Prostate gland (tissue), 2 donors: ENCODE results near the gene DLEC1.

Experiments used
- POLR2A ChIP-seq: fragments of 450-650 bp; IDR thresholded peaks from one replicate; pipeline ENCODE4 v1.6.1; 2016; ENCODE audit warnings: antibody characterized with exemption, mild to moderate bottlenecking
- POLR2AphosphoS5 ChIP-seq: sonication (generic); formaldehyde crosslinking; IDR thresholded peaks from one replicate; pipeline ENCODE4 v1.6.1; 2017; ENCODE audit warnings: antibody characterized with exemption
- TF ChIP-seq, protein P1 (sequence below), 4 experiments: fragments of 200-600 bp in 2 of 4; fragments of 450-650 bp in 2 of 4; sonication (generic) in 2 of 4; IDR thresholded peaks; 1 replicate in 3 of 4; 2 replicates in 1 of 4; pipeline ENCODE4 v1.5.1; 2016 to 2019; ENCODE audit warnings: antibody characterized with exemption in 4 of 4, mild to moderate bottlenecking in 2 of 4, moderate library complexity in 2 of 4

DNA sequence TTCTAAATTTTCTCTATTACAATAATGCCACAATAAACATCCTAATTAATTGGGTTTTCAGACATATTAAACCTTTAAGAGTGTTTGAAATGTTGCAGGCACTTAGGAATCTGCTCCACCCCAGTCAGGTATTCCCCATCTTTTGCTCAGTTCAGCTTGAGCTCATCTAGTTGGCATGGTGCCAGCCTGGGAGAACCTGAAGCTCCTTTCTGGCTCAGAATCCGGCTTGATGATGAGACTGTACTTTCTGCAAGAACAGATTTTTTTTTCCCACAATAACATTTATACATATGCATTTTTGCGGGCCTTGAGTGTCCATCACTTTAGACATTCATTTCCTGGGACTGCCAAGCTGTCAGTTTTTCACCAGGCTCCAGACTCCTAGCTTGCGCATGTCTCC is 118.6 kb downstream of the DLEC1 start:
- no peak for TF ChIP-seq POLR2A
- TF ChIP-seq, protein P1, sequence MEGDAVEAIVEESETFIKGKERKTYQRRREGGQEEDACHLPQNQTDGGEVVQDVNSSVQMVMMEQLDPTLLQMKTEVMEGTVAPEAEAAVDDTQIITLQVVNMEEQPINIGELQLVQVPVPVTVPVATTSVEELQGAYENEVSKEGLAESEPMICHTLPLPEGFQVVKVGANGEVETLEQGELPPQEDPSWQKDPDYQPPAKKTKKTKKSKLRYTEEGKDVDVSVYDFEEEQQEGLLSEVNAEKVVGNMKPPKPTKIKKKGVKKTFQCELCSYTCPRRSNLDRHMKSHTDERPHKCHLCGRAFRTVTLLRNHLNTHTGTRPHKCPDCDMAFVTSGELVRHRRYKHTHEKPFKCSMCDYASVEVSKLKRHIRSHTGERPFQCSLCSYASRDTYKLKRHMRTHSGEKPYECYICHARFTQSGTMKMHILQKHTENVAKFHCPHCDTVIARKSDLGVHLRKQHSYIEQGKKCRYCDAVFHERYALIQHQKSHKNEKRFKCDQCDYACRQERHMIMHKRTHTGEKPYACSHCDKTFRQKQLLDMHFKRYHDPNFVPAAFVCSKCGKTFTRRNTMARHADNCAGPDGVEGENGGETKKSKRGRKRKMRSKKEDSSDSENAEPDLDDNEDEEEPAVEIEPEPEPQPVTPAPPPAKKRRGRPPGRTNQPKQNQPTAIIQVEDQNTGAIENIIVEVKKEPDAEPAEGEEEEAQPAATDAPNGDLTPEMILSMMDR (IDR thresholded peaks at IDR 0.05) = no peak
- TF ChIP-seq POLR2AphosphoS5 = no peak
